Stimulated activated CD4-positive, alpha-beta T cell treated with anti-CD3 and anti-CD28 coated beads, Interleukin-4, amount 100 ng/mL, for 24 hours (primary cell): ENCODE data around the gene APBB2.
A peak's percentile ranks its signal among the peaks of the same experiment; 100 is the strongest.
"Not testable (repeated sequence)": the region's sequence is repeated elsewhere in the genome, so short reads cannot be mapped to it uniquely, and the experiment has no call there.

ENCODE experiments used
- DNase-seq: peaks from one replicate; pipeline ENCODE4 v3.0.0-alpha.2; 2020

Gene APBB2

DNA sequence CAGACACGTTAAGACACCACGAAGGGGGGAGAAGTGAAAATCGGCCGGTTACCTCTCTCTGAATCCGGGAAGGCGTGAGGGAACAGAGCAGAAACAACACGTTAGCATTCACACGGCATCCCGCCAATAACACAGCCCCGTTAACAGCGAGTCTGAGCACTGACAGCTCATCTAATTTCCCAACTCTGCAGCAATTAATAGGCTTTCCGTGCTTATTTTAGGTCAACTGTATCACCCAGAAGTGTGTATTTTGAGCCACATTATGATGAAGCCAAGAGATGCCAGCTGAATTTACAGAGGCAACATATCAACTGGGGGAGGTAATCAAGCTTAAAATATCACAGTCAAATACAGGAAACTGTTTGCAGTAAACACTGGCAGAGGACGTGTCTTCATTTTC, 372.0 kb downstream of the APBB2 start:
- no peak for DNase-seq

DNA sequence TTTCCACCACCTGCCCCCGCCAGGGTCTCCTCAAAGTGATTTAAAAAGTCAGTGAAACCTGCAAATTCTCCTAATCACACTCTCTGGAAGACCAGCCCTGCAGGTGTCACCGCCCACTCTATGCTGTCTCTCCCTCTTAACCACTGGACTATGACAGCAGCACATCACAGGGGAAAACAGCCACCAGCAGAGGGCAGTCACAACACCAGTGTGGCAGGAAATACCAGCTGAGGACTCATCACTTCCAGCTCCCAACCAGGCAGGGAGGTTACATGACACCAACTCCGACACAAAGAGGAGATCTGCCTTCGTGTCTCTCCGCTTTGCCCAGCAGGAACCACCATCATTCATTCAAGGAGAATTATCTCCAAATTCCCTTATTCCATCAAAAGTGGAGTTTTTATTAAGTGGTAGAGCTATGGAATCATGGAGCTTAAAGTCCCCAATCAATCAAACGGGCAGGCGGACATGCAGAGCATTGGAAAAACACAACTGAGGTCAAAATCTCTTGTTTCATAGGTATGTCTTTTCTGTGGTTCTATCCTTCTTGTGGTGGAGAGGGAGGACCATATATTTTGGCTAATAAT, 373.3 kb downstream of the APBB2 start:
- DNase-seq = peak; percentile 85

GRCh38 chr4:40840255-40840984, 373.9 kb downstream of the APBB2 start:
- no peak for DNase-seq

GRCh38 chr4:40838742-40839141, 375.6 kb downstream of the APBB2 start:
- DNase-seq = no peak

- DNase-seq = no peak
These were observed 377.1 kb downstream of the APBB2 start for GRCh38 chr4:40837094-40837870.

- DNase-seq = no peak
These were observed 381.1 kb downstream of the APBB2 start for GRCh38 chr4:40833212-40833611.

GRCh38 chr4:40832175-40832574, 382.2 kb downstream of the APBB2 start:
- DNase-seq = no peak

DNA sequence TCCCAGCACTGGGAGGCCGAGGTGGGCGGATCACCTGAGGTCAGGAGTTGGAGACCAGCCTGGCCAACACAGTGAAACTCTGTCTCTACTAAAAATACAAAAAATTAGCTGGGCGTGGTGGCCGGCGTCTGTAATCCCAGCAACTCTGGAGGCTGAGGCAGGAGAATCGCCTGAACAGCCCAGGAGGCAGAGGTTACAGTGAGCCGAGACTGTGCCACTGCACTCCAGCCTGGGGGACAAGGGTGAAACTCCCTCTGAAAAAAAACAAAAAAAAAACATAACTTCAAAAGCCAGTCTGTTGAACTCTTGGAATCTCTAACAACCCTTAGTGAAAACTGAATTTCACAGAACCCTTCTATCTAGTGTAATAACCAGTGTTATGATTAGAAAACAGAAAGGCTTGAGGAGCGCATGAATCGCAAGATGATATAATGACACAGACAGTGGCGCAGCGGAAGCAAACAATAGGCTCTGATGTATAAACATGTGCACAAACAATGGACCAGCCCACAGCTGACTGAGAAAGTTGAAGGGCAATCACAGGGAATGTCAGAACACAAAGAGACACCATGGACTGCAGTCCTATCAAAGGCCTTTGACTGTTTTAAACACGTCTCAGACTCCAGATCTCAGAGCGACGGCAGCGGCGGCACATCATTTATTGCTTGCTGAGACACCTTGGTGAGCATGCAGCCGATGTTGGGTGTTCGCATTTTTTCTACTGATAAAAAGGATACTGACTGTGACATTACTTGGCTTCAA, 383.0 kb downstream of the APBB2 start:
- DNase-seq = no peak

- no peak for DNase-seq
These were observed 384.8 kb downstream of the APBB2 start for GRCh38 chr4:40829586-40829985.

DNA sequence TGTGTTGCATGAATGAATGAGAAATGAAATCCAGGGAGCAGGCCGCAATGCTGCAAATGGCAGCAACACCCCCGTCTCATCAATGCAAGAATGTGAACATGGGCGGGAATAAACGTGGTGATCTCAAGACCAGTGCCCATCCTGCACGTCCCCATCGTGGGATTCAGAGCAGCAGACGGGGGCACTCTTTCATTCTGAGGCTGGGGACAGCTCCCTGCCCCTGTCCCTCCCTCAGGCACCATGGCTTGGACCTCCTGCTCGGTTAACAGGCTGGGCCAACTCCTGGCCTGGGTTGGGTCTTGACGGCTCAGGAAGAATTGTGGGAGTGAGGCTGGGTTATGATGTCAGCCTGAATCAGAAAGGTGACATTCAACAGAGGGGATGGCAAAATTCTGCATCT, 385.7 kb downstream of the APBB2 start:
- no peak for DNase-seq

DNA sequence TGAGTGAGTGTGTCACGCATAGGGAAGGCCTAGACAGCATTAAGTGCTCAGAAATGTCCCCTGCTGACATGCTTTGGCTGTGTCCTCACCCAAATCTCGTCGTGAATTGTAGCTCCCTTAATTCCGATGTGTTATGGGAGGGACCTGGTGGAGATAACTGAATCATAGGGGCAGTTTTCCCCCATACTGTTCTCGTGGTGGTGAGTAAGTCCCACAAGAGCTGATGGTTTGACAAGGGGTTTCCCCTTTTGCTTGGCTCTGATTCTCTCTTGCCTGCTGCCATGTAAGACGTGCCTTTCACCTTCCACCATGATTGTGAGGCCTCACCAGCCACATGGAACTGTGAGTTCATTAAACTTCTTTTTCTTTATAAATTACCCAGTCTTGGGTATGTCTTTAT, 386.6 kb downstream of the APBB2 start:
- DNase-seq = no peak

DNA sequence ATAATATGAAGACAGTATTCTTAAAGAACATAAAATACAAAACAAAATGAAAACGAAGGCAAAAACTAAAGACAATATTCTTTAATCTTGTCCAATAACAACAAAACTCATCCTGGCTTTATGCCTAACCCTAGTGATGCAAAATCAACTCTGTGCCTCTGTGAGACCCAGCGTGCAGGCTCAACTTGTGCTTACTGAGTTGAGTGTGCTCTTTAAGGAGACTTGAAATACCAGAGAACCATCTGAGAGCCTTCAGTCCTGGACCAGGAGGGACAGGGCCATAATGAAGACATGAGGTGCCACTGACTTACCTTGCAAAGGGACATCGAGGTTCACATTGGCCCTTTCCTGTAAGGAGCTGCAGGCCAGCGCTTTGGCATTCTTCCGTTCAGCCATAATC, 387.5 kb downstream of the APBB2 start:
- no peak for DNase-seq

GRCh38 chr4:40825014-40825838, 389.1 kb downstream of the APBB2 start:
- no peak for DNase-seq

- no peak for DNase-seq
These were observed 391.7 kb downstream of the APBB2 start for GRCh38 chr4:40822420-40823166.

DNA sequence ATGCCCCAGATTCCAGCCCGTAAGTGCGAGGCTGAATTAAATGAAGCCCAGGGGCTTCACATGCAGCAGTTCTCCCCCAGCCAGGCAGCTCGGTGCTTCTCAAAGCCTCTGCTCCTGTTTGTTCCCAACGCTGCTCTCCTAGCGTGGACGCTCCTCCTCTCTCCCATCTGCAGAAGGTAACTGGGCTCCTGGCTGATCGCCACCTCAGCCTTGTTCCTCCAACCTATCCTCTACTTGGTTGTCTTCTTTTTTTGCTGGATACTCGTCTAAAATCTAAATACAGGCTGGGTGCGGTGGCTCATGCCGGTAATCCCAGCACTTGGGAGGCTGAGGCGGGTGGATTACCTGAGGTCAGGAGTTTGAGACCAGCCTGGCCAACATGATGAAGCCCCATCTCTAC, 394.2 kb downstream of the APBB2 start:
- no peak for DNase-seq

- DNase-seq = not testable (repeated sequence)
These were observed 397.2 kb downstream of the APBB2 start for GRCh38 chr4:40817157-40817556.

DNA sequence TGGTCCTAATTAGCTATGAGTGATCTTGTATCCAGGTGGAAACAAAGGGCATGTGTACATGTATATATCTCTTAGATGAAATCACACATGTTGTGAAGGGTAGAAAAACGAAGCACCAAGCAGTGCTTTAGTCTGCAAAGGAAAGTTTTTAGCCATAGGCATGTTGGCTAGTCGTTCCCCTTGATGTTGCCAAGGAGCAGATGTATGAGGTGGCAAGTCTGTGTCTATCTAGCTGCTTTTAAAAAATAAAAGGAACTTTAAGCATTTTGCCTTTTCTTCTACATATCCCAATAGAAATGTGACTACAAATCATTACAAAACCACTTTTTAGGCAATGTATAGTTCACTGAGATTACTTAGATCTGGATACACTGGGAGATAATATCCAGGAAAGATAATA, 401.5 kb downstream of the APBB2 start:
- DNase-seq = no peak

DNA sequence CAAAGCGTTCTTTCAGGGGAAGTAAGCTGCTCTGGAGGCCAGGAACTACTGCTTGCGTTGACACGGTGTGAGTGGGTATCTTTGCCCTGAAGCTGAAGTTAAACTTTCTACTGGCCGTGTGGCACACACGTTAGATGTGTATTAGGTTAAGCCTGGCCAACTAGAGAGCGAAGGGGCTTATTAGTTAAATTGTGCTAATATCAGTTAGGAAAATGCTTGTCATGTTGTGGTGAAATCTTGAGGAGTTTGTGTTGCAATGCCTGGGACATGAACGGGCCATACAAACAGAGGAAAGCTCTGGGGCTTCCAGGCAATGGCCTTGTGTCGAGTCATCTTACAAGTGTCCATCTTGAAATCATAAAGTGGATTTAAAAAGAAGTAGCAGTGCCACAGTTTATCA, 402.0 kb downstream of the APBB2 start:
- DNase-seq = no peak

DNA sequence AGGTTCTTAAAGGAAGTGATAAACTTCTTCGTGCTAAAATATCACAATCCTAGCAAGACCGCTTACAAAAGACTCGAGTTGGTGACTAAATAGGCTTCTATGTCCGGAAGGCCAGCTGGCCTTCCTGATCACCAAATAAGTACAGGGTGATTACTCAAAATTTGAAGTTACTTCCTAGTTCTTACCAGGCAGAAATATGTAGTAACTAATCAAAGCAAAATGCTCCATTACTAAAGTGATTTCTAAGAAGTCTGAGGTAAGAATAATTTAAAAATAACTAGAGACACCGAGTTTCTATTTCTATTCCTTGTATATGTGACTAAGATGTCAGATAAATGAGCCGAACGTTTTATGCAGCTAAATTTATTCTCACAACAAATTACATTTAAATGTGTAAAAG, 402.4 kb downstream of the APBB2 start:
- DNase-seq = no peak

DNA sequence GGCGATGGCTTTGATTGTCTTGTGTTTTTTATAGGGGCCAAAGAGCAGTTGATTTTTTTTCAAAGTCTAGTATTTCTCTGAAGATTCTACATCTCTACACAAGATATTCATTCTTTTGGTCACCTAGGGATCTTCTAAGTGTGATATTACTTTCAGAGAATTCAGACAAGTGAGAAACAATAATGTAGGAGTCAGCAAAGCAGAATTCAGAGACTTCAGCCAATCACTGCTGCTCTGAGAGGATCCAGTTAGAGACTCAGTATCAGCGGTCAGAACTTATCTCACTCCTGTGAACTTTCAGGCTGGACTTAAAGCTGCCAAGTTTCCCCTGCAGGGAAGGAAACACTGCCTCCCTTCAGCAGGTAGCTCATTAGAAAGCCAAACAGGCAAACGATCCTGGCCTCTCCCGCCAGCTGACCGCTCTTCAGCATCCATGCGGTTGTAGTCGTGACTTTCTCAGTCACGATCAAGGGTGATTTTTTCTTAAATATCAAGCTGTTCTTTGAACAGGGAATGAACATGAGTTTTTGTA, 405.4 kb downstream of the APBB2 start:
- no peak for DNase-seq

DNA sequence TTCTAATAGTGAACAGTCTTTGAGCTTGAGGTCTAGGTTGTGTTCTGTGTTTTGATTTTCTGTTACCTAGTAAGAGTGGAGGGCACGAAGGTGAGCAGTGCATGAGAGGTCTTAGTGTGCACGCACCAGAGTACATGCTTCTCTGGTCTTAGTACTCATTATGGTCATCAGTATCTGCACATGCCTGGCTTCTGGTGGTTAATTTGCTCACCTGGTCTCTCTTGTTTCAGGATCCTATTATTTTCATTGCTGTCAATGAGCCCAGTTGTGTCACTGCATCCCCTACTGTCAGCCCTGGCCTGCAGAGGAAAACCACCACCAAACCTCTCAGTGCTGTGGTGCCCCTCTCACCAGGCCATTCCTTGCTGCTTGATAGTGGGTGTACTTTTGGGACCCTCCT, 409.7 kb downstream of the APBB2 start:
- DNase-seq = no peak
